ENCODE results near the gene NBPF3. TPM values are rescaled to one million over a fixed set of nuclear protein-coding genes. Genes with fewer than 3 reads are reported as not detected.
"Not testable (repeated sequence)": the region's sequence is repeated elsewhere in the genome, so short reads cannot be mapped to it uniquely, and the experiment has no call there.

Gene NBPF3
- total RNA-seq, 2 experiments from 2014 or later = 1.0 TPM; not detected in 1

- H4K20me1 ChIP-seq (ENCODE audit: insufficient read depth, low read length) = no peaks in the 10 kb centered on the region
- H3K9me2 ChIP-seq (ENCODE audit: insufficient read depth, low read length) = no peaks in the 10 kb centered on the region
- H2AFZ ChIP-seq (ENCODE audit: low read length) = no peak overlapping the region
- no peak for TF ChIP-seq EZH2phosphoT487 (IDR thresholded peaks at IDR 0.05; ENCODE audit: borderline replicate concordance, low read depth, low read length)
- TF ChIP-seq CTCF (conservative IDR thresholded peaks at IDR 0.05; ENCODE audit: low read length) = no peak
- no TSS peak for BruUV-seq (replicated peaks)
- H3K4me1 ChIP-seq (ENCODE audit: insufficient read depth, low read length, poor library complexity, severe bottlenecking) = peaks cover 9% of the 10 kb centered on the region
- intact Hi-C loops (cut with micrococcal nuclease; ENCODE audit: unreplicated experiment) = no loop called here
- ChIA-PET CTCF (ENCODE audit: unreplicated experiment) (no interaction called here), POLR2A (no interaction called here)
- H3K79me2 ChIP-seq (ENCODE audit: insufficient read depth, low read depth, low read length) = no peaks in the 10 kb centered on the region
- no peak for DNase-seq (ENCODE audit: low spot score)
- no peak overlapping the region for H3K4me2 ChIP-seq (ENCODE audit: low read length)
- no peaks in the 10 kb centered on the region for H3K9me3 ChIP-seq (ENCODE audit: low read length)
- no peak overlapping the region for H3K27ac ChIP-seq (ENCODE audit: low read depth, low read length, poor library complexity, severe bottlenecking)
- no peaks in the 10 kb centered on the region for H3K36me3 ChIP-seq (ENCODE audit: insufficient read depth, low read length)
- no peak overlapping the region for H3K4me3 ChIP-seq (ENCODE audit: low read depth, low read length, poor library complexity, severe bottlenecking)
These were observed 47.2 kb upstream of the NBPF3 start for GRCh38 chr1:21392587-21393263.

- Histone ChIP-seq H2AFZ (ENCODE audit: low read length) (peak overlapping the region; percentile 72; the same call in 1 of the 2 replicates), H3K4me1 (ENCODE audit: insufficient read depth, low read length, poor library complexity, severe bottlenecking) (peaks cover 9% of the 10 kb centered on the region), H3K4me3 (ENCODE audit: low read depth, low read length, poor library complexity, severe bottlenecking) (no peak overlapping the region), H3K4me2 (ENCODE audit: low read length) (peak overlapping the region; percentile 11; the same call in 1 of the 2 replicates), H3K9me2 (ENCODE audit: insufficient read depth, low read length) (no peaks in the 10 kb centered on the region), H3K9me3 (ENCODE audit: low read length) (no peaks in the 10 kb centered on the region), H3K79me2 (ENCODE audit: insufficient read depth, low read depth, low read length) (no peaks in the 10 kb centered on the region), H3K27ac (ENCODE audit: low read depth, low read length, poor library complexity, severe bottlenecking) (no peak overlapping the region), H4K20me1 (ENCODE audit: insufficient read depth, low read length) (no peaks in the 10 kb centered on the region), H3K36me3 (ENCODE audit: insufficient read depth, low read length) (no peaks in the 10 kb centered on the region)
- ChIA-PET CTCF (ENCODE audit: unreplicated experiment) (no interaction called here), POLR2A (no interaction called here)
- intact Hi-C loops (cut with micrococcal nuclease; ENCODE audit: unreplicated experiment) = no loop called here
- TF ChIP-seq CTCF (conservative IDR thresholded peaks at IDR 0.05; ENCODE audit: low read length) (no peak), EZH2phosphoT487 (IDR thresholded peaks at IDR 0.05; ENCODE audit: borderline replicate concordance, low read depth, low read length) (no peak)
- BruUV-seq (replicated peaks) = no TSS peak
- no peak for DNase-seq (ENCODE audit: low spot score)
These were observed 43.4 kb upstream of the NBPF3 start for GRCh38 chr1:21396516-21396915.

- H4K20me1 ChIP-seq (ENCODE audit: insufficient read depth, low read length) = no peaks in the 10 kb centered on the region
- H3K4me3 ChIP-seq (ENCODE audit: low read depth, low read length, poor library complexity, severe bottlenecking) = no peak overlapping the region
- no peak overlapping the region for H3K27ac ChIP-seq (ENCODE audit: low read depth, low read length, poor library complexity, severe bottlenecking)
- H3K4me2 ChIP-seq (ENCODE audit: low read length) = peak overlapping the region; percentile 44; the same call in 1 of the 2 replicates
- H3K79me2 ChIP-seq (ENCODE audit: insufficient read depth, low read depth, low read length) = no peaks in the 10 kb centered on the region
- DNase-seq (ENCODE audit: low spot score) = no peak
- no peaks in the 10 kb centered on the region for H3K9me3 ChIP-seq (ENCODE audit: low read length)
- ChIA-PET POLR2A (no interaction called here), CTCF (ENCODE audit: unreplicated experiment) (no interaction called here)
- BruUV-seq (replicated peaks) = no TSS peak
- peaks cover 9% of the 10 kb centered on the region for H3K4me1 ChIP-seq (ENCODE audit: insufficient read depth, low read length, poor library complexity, severe bottlenecking)
- H2AFZ ChIP-seq (ENCODE audit: low read length) = 0 out of 2 replicates have a peak overlapping the region, but pooled peaks have one; percentile 42
- H3K9me2 ChIP-seq (ENCODE audit: insufficient read depth, low read length) = no peaks in the 10 kb centered on the region
- H3K36me3 ChIP-seq (ENCODE audit: insufficient read depth, low read length) = no peaks in the 10 kb centered on the region
- TF ChIP-seq EZH2phosphoT487 (IDR thresholded peaks at IDR 0.05; ENCODE audit: borderline replicate concordance, low read depth, low read length) = no peak
- no peak for TF ChIP-seq CTCF (conservative IDR thresholded peaks at IDR 0.05; ENCODE audit: low read length)
- intact Hi-C loops (cut with micrococcal nuclease; ENCODE audit: unreplicated experiment) = no loop called here
These were observed 42.1 kb upstream of the NBPF3 start for GRCh38 chr1:21397813-21398188.

- H3K4me2 ChIP-seq (ENCODE audit: low read length); H3K9me2 ChIP-seq (ENCODE audit: insufficient read depth, low read length); BruUV-seq (replicated peaks); H3K9me3 ChIP-seq (ENCODE audit: low read length); H3K79me2 ChIP-seq (ENCODE audit: insufficient read depth, low read depth, low read length); H2AFZ ChIP-seq (ENCODE audit: low read length); DNase-seq (ENCODE audit: low spot score); H3K4me1 ChIP-seq (ENCODE audit: insufficient read depth, low read length, poor library complexity, severe bottlenecking); intact Hi-C loops (cut with micrococcal nuclease; ENCODE audit: unreplicated experiment); H4K20me1 ChIP-seq (ENCODE audit: insufficient read depth, low read length); H3K27ac ChIP-seq (ENCODE audit: low read depth, low read length, poor library complexity, severe bottlenecking); CTCF ChIA-PET (ENCODE audit: unreplicated experiment); POLR2A ChIA-PET; H3K36me3 ChIP-seq (ENCODE audit: insufficient read depth, low read length); H3K4me3 ChIP-seq (ENCODE audit: low read depth, low read length, poor library complexity, severe bottlenecking): not testable (repeated sequence)
These were observed 38.1 kb upstream of the NBPF3 start for GRCh38 chr1:21401726-21402346.

Measured in OCI-LY7 (cell line).